ENCODE measurements around the gene KIF18A. TPM values are rescaled to one million over a fixed set of nuclear protein-coding genes. Genes with fewer than 3 reads are reported as not detected.
"Not testable (repeated sequence)": the region's sequence is repeated elsewhere in the genome, so short reads cannot be mapped to it uniquely, and the experiment has no call there.

Gene KIF18A
- total RNA-seq, 1 donor from 2014 or later: 0.08 TPM

DNA sequence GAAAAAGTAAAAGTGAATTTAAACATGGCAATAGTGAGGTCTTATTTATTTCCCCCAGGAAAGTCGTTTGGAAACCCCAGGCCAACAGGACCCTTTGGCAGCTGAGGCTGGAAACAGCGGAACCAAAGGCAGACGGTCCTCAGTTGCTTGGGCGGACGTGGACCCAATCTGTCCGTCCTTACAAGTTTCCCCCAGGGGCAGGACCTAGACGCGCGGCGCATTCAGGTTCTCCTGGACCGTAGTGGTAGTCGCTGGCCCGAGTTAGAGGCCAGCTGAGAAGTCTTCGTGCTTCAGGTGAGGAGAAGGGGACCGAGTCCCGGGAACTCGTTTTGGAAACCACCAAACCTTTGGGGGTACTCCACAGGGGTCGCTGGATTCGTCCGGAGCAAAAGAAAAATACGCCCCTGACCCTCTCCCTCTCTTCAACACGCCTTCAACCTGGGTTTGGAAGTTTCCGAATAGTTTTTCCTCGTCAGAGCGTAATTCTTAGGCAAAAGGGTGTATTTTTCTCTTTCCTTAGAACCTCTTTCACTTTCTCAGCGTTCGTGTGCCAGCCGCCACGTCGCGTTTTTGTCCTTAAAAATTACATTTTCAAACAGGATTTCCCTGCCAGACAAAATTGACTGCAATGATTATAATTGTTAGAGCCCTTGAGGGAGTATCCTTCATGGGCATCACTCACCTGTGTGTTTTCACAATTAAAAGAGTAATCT, 2.3 kb upstream of the KIF18A start:
- intact Hi-C loops (cut with DNase I): no loop called here
- DNase-seq (ENCODE audit: missing footprints) (peak; percentile 82), ATAC-seq (peak; percentile 61)

GRCh38 chr11:28108958-28109357, 1.0 kb upstream of the KIF18A start:
- intact Hi-C loops (cut with DNase I): loop anchor here (2.0 kb wide), 1 partner anchor 408 kb away; the partner anchor contains the start of gene BDNF
- DNase-seq (ENCODE audit: missing footprints): no peak
- no peak for ATAC-seq

GRCh38 chr11:28107191-28107749, 686 bp downstream of the KIF18A start:
- intact Hi-C loops (cut with DNase I): no loop called here
- ATAC-seq: no peak
- DNase-seq (ENCODE audit: missing footprints): no peak

DNA sequence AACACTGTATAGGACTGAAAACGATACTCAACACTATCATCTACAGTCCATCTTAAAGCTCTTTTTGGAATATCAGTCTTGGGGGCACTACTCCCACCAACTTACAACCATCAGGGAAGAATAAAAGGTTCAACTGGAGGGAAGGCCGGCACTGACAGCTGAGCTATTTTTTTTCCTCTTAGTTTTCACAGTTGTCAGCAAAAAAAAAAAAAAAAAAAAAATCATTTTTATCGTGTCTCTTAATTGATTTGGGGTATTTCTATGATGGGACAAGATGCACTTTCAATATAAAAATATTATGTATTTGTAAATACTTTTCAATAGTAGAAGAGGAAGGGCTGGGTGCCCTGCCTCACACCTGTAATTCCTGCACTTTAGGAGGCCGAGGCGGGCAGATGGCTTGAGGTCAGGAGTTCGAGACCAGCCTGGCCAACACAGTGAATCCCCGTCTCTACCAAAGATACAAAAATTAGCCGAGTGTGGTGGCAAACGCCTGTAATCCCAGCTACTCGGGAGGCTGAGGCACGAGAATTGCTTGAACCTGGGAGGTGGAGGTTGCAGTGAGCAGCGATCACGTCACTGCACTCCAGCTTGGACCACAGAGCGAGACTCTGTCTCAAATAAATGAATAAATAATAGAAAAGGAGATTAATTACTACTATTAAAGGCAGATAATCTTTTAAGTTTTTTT, 1.5 kb downstream of the KIF18A start:
- intact Hi-C loops (cut with DNase I): no loop called here
- DNase-seq (ENCODE audit: missing footprints): no peak
- ATAC-seq: no peak

DNA sequence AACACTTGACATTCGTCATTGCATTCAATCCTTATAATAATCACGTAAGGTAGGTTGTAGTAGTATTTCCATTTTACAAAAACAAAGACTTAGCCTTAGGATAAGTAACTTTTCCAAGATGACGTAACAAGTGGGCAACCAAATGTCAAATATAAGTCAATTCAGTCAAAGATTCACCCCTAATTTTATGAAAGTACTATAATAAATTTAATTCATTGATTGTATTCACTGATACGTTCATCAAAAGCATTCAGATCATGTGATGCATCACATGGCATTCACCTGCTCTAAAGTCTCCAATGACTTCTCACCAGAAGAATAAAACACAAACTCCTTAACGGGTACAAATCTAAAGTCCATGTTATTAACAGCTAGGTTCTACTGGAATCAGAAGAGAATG, 2.1 kb downstream of the KIF18A start:
- ATAC-seq (no peak), DNase-seq (ENCODE audit: missing footprints) (no peak)
- intact Hi-C loops (cut with DNase I): no loop called here

DNA sequence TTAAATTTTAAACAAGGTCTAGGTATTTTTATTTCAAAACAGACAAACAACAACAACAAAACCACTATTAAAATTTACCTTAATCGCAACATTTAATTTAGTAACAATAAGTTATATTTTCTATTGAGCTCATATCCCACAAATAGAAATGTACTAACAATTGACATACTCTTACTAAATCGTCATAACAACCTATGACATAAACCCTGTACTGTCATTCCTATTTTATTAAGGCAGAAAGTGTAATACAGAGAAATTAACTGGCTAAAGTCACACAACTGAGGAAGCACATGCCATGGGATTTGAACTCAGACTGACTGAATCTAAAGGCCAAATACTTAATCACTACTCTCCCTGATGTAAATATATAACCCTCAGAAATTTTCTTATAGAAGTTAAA, 3.0 kb downstream of the KIF18A start:
- DNase-seq (ENCODE audit: missing footprints) (no peak), ATAC-seq (no peak)
- intact Hi-C loops (cut with DNase I): no loop called here

DNA sequence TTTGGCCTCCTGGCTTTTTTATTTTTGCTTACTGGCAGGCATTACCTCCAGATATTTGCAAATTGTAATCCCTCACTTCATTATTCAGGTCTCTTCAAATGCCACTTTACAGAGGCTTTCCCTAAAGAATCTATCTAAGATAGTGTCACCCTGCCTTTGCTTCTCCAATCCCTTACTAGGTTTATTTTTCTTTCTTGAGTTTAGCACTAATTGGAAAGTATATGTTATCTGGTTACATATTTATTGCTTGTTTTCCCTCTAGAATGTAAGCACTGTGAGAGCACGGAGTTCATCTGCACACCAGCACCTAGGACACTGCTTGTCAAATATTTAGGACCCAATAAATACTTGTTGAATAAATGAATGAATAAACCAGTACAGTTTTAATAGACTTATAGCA, 3.5 kb downstream of the KIF18A start:
- intact Hi-C loops (cut with DNase I): no loop called here
- DNase-seq (ENCODE audit: missing footprints) (no peak), ATAC-seq (no peak)

- ATAC-seq; intact Hi-C loops (cut with DNase I); DNase-seq (ENCODE audit: missing footprints): not testable (repeated sequence)
Observed at GRCh38 chr11:28102300-28102699, 5.7 kb downstream of the KIF18A start.

- DNase-seq (ENCODE audit: missing footprints) (no peak), ATAC-seq (no peak)
- intact Hi-C loops (cut with DNase I): no loop called here
Observed at GRCh38 chr11:28100665-28101064, 7.3 kb downstream of the KIF18A start.

DNA sequence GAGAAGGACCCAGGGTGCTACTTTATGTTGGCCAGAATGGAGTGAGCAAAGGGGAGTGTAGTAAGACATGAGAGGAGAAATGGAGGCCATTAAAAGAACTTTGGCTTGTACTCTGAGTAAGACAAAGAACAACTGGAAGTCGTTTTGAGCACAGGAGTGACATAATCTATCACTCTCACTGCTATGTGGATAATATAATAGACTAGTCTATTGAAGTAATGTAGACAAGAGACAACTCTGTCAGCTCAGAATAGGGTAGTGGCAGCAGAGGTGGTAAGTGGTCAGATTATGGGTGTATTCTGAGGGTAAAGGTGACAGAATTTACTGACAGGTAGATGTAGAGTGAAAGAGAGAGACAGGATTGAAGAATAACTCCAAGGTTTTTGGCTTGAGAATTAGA, 8.2 kb downstream of the KIF18A start:
- intact Hi-C loops (cut with DNase I): no loop called here
- ATAC-seq: no peak
- DNase-seq (ENCODE audit: missing footprints): no peak

DNA sequence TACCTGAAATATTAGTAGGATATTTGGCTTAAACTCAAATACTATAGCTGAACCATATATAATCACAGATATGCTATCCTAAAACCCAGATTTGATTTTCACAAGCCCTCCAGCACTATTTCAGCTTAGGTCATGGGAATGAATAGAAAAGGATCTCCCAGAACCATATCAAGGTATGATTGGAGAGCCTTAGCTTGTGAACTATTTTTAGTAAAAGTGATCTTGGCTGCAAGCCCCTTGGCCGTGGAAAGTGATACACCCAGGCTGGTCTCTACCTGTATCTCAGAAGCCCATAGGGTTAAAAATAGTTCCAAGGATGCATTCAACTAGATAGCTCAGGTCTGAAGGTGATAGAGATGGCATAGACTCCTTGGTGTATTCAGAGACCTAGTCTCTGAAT, 9.7 kb downstream of the KIF18A start:
- intact Hi-C loops (cut with DNase I): no loop called here
- DNase-seq (ENCODE audit: missing footprints) (no peak), ATAC-seq (no peak)

DNA sequence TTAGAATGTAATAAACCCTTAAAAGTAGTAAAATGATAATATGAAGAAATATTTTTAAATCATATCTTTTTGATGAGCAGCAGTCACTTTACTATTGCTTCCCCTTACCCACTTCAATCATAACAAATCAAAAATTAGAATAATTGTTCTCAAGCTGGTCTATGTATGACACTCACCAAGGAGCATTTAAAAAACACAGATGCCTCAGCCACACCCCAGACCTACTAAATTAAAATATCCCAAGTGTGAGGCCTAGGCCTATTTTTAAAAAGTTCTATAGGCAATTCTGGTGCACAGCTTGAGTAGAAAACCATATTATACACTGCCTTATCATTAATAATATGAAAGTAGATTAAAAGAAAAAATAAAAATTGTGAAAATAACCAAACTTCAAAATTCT, 15.2 kb downstream of the KIF18A start:
- DNase-seq (ENCODE audit: missing footprints) (no peak), ATAC-seq (no peak)
- intact Hi-C loops (cut with DNase I): no loop called here

DNA sequence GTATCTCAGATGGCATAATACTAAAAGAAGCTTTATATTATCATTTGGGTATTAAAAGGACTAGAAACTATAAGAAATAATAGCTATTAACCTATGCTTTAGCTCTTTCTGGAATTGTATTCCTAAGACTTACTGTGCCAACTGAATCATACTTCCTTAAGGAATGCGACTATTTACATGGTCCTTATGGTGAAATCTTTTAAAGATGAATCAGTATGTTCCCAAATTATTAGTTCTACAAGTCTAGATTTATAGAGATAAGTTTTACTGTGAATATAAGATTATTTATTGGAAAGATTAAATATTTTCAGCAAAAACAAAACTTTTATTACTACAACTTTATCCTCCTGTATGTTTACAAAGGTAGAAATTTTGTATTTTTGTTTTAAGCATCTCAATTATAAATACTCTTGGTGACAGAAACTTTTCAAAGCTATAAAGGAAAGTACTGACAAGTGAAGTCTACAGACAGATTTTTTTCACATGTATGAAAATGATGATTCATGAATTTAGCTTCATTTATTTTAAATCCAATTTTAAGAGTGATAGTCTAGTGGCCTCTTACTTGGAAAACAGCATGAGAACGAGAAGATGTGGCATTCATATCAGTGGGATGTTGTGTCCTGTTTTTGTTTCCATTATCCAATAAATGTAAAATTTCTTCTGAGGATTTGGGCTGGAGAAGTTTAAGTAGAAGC, 17.8 kb downstream of the KIF18A start:
- ATAC-seq (no peak), DNase-seq (ENCODE audit: missing footprints) (no peak)
- intact Hi-C loops (cut with DNase I): no loop called here

DNA sequence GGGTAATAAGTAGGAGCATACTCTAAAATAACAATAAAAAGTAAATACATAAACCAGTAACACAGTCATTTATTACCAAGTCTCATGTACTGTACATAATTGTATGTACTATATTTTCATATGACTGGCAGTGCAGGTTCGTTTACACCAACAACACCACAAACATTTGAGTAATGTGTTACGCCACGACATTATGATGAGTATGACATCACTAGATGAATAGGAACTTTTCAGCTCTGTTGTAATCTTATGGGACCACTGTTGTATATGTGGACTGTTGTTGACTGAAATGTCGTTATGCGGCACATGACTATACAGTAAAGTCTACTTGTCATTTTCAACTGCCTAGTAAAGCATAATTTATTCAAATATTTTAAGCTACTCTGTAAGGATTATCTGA, 18.6 kb downstream of the KIF18A start:
- no peak for ATAC-seq
- DNase-seq (ENCODE audit: missing footprints): no peak
- intact Hi-C loops (cut with DNase I): no loop called here

- ATAC-seq; intact Hi-C loops (cut with DNase I); DNase-seq (ENCODE audit: missing footprints): not testable (repeated sequence)
Observed at GRCh38 chr11:28087693-28088092, 20.3 kb downstream of the KIF18A start.

- intact Hi-C loops (cut with DNase I); DNase-seq (ENCODE audit: missing footprints); ATAC-seq: not testable (repeated sequence)
Observed at GRCh38 chr11:28087192-28087591, 20.8 kb downstream of the KIF18A start.

- intact Hi-C loops (cut with DNase I): no loop called here
- no peak for ATAC-seq
Observed at GRCh38 chr11:28086569-28086968, 21.4 kb downstream of the KIF18A start.

GRCh38 chr11:28083118-28083517, 24.8 kb downstream of the KIF18A start:
- intact Hi-C loops (cut with DNase I): no loop called here
- ATAC-seq: no peak
- no peak for DNase-seq (ENCODE audit: missing footprints)

More at GRCh38 chr11:28086569-28086968, 21.4 kb downstream of the KIF18A start:
- DNase-seq (ENCODE audit: missing footprints): no peak

- DNase-seq (ENCODE audit: missing footprints): no peak
- ATAC-seq: no peak
- intact Hi-C loops (cut with DNase I): no loop called here
Observed at GRCh38 chr11:28077521-28077920, 30.4 kb downstream of the KIF18A start.

DNA sequence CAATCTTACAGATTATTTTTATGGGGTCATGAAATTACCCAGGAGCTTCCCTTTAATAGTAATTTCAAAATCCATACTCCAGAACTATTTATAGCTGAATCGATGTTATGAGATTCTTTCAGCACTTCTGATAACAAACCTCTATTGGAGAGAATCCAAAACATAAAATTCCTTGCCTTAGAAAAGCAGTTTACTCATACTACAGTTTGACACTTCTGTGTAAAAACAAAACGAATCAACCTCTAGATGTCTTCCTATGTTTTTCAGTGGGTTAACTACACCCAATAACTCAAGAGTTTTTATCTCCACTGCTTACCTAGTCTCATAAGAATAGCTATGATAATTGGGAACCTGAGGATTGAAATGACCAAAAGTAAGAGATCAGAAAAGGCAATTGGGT, 35.6 kb downstream of the KIF18A start:
- ATAC-seq (no peak), DNase-seq (ENCODE audit: missing footprints) (no peak)

More for the DNA sequence above, 35.6 kb downstream of the KIF18A start:
- intact Hi-C loops (cut with DNase I): no loop called here

All from Right ventricle myocardium inferior (tissue), 1 donor.